HG02981 (cell line): Measurements from ENCODE around the gene SH2D5.

ENCODE experiments used
- ATAC-seq: cut with Tn5 transposase; IDR thresholded peaks from one replicate; pipeline ENCODE4 v1.9.1; 2021; ENCODE audit warnings: mild to moderate bottlenecking, moderate library complexity; ENCODE audit not compliant: unreplicated experiment

The SH2D5 gene

GRCh38 chr1:20715406-20715805 is 17.1 kb downstream of the SH2D5 start:
- no peak for ATAC-seq

- no peak for ATAC-seq
Observed at GRCh38 chr1:20713440-20713839, 19.1 kb downstream of the SH2D5 start.

- ATAC-seq, result no peak
Observed at GRCh38 chr1:20712215-20712577, 20.3 kb downstream of the SH2D5 start.

GRCh38 chr1:20711285-20712214 is 21.0 kb downstream of the SH2D5 start:
- ATAC-seq, result no peak

- ATAC-seq, result no peak
Observed at GRCh38 chr1:20710469-20711284, 21.8 kb downstream of the SH2D5 start.

GRCh38 chr1:20709868-20710267 is 22.6 kb downstream of the SH2D5 start:
- no peak for ATAC-seq

- ATAC-seq, result no peak
Observed at GRCh38 chr1:20708891-20709290, 23.6 kb downstream of the SH2D5 start.

GRCh38 chr1:20708057-20708456 is 24.4 kb downstream of the SH2D5 start:
- no peak for ATAC-seq

- no peak for ATAC-seq
Observed at GRCh38 chr1:20706841-20707240, 25.7 kb downstream of the SH2D5 start.

GRCh38 chr1:20705203-20705755 is 27.2 kb downstream of the SH2D5 start:
- no peak for ATAC-seq

- ATAC-seq, result no peak
Observed at GRCh38 chr1:20704390-20705202, 27.9 kb downstream of the SH2D5 start.

GRCh38 chr1:20703124-20703756 is 29.3 kb downstream of the SH2D5 start:
- no peak for ATAC-seq

- no peak for ATAC-seq
Observed at GRCh38 chr1:20702416-20702815, 30.1 kb downstream of the SH2D5 start.

GRCh38 chr1:20701847-20702246 is 30.7 kb downstream of the SH2D5 start:
- ATAC-seq, result no peak

- no peak for ATAC-seq
Observed at GRCh38 chr1:20701446-20701845, 31.1 kb downstream of the SH2D5 start.

- no peak for ATAC-seq
Observed at GRCh38 chr1:20700636-20701215, 31.8 kb downstream of the SH2D5 start.

- ATAC-seq, result no peak
Observed at GRCh38 chr1:20699558-20699957, 32.9 kb downstream of the SH2D5 start.

GRCh38 chr1:20698195-20698910 is 34.1 kb downstream of the SH2D5 start:
- ATAC-seq, result no peak

GRCh38 chr1:20697563-20697962 is 34.9 kb downstream of the SH2D5 start:
- no peak for ATAC-seq
